ENCODE data around the gene ERMP1.

- TF ChIP-seq CTCF (conservative IDR thresholded peaks at IDR 0.05; ENCODE audit: low read depth, low read length) (no peak), EZH2 (IDR thresholded peaks at IDR 0.05; ENCODE audit: low read length, unreplicated experiment) (no peak)
Measured at GRCh38 chr9:5756633-5757032, 76.3 kb downstream of the ERMP1 start.

All from PC-3 (cell line).